Esophagus squamous epithelium (tissue), 4 donors: ENCODE results near the gene TRAF3.

Source experiments
- POLR2A ChIP-seq, 4 donors: fragments of 450-650 bp; IDR thresholded peaks; one replicate each; pipeline ENCODE4 v1.6.1; 2017; ENCODE audit warnings: antibody characterized with exemption in 4 of 4, mild to moderate bottlenecking in 4 of 4, moderate library complexity in 3 of 4
- TF ChIP-seq, protein P1 (sequence below), 6 experiments: fragments of 450-650 bp in 4 of 6; fragments of 200-600 bp in 2 of 6; sonication (generic) in 2 of 6; IDR thresholded peaks; one replicate each; pipeline ENCODE4 v1.5.1; 2016 to 2019; ENCODE audit warnings: antibody characterized with exemption in 6 of 6, mild to moderate bottlenecking in 4 of 6, moderate library complexity in 4 of 6

DNA sequence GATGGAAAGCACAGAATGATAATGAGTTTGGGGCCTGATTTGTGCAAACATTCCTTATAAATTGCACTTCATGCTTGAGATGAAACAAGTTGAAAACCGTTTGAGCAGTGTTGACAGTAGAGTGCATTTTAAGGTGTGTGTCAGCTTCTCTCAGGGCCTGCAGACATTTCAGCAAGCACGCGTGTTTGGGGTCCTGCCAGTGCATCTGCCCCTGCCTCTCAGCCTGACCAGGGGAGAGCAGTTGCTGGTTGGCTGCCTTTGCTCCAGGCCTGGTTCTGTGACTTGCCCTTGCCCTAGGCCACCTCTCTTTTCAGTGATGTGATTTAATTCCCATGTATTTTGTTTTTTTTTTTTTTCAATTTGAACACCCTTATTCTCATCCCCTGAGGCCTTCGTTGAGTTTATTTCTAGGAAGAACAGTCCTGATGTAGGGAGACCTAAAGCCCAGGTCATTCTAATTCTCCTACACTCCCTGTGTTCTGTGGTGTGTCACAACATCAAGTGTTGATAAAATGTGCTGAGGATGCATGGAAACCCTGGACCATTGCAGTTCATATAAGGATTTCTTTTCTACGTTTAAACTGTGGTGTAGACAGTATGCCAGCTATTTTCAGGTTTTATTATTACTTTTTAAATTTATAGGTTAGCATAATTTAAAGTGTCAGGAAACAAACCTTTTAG lies 105.1 kb downstream of the TRAF3 start:
- TF ChIP-seq, protein P1, sequence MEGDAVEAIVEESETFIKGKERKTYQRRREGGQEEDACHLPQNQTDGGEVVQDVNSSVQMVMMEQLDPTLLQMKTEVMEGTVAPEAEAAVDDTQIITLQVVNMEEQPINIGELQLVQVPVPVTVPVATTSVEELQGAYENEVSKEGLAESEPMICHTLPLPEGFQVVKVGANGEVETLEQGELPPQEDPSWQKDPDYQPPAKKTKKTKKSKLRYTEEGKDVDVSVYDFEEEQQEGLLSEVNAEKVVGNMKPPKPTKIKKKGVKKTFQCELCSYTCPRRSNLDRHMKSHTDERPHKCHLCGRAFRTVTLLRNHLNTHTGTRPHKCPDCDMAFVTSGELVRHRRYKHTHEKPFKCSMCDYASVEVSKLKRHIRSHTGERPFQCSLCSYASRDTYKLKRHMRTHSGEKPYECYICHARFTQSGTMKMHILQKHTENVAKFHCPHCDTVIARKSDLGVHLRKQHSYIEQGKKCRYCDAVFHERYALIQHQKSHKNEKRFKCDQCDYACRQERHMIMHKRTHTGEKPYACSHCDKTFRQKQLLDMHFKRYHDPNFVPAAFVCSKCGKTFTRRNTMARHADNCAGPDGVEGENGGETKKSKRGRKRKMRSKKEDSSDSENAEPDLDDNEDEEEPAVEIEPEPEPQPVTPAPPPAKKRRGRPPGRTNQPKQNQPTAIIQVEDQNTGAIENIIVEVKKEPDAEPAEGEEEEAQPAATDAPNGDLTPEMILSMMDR (IDR thresholded peaks at IDR 0.05): no peak
- TF ChIP-seq POLR2A (IDR thresholded peaks at IDR 0.05): no peak
